Fibroblast of lung (primary cell): ENCODE data around the gene LYPD6B.

ENCODE experiments used
- EZH2 ChIP-seq: IDR thresholded peaks from 2 replicates; pipeline ENCODE4 v1.5.1; 2012; ENCODE audit warnings: low read length, control low read depth, mild to moderate bottlenecking; ENCODE audit errors: missing control alignments
- TF ChIP-seq, protein P1 (sequence below), 2 donors: IDR thresholded peaks in 1 of 2; conservative IDR thresholded peaks in 1 of 2; 1 replicate in 1 of 2; 2 replicates in 1 of 2; pipeline ENCODE4 v1.5.1; 2011 to 2012; ENCODE audit warnings: low read length in 2 of 2, control low read depth in 1 of 2, inconsistent platforms in 1 of 2, low read depth in 1 of 2, mild to moderate bottlenecking in 1 of 2

DNA sequence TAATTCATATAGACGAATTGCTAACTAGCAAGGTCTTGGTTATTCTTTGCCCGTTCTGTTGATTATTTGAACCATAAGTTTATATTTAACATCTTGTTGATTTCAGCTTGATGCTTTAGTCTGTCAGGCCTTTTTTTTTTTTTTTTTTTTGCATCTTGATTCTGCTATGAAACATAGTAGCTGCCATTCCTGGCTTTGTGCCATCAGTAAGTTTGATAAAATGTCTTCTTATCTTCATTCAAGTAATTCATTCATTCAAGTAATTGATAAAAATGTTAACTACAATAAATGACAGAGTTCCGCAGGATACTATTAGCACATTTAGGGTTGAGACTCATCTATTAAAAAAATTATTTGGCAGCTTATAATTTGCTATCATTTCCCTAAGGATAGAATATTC is 134.7 kb downstream of the LYPD6B start:
- TF ChIP-seq, protein P1, sequence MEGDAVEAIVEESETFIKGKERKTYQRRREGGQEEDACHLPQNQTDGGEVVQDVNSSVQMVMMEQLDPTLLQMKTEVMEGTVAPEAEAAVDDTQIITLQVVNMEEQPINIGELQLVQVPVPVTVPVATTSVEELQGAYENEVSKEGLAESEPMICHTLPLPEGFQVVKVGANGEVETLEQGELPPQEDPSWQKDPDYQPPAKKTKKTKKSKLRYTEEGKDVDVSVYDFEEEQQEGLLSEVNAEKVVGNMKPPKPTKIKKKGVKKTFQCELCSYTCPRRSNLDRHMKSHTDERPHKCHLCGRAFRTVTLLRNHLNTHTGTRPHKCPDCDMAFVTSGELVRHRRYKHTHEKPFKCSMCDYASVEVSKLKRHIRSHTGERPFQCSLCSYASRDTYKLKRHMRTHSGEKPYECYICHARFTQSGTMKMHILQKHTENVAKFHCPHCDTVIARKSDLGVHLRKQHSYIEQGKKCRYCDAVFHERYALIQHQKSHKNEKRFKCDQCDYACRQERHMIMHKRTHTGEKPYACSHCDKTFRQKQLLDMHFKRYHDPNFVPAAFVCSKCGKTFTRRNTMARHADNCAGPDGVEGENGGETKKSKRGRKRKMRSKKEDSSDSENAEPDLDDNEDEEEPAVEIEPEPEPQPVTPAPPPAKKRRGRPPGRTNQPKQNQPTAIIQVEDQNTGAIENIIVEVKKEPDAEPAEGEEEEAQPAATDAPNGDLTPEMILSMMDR (conservative IDR thresholded peaks at IDR 0.05 in 1 of 2, IDR thresholded peaks at IDR 0.05 in 1 of 2; ENCODE audit: low read depth in 1 of 2, low read length in 2 of 2): no peak
- TF ChIP-seq EZH2: no peak
